HG02840 (cell line): ENCODE measurements around the gene CDC7.
A peak's percentile ranks its signal among the peaks of the same experiment; 100 is the strongest.

Experiments used
- ATAC-seq: cut with Tn5 transposase; IDR thresholded peaks from one replicate; pipeline ENCODE4 v1.9.1; 2021; ENCODE audit warnings: mild to moderate bottlenecking, moderate library complexity, moderate number of reproducible peaks; ENCODE audit not compliant: unreplicated experiment, low FRiP score

CDC7 gene

GRCh38 chr1:91569411-91570119, 68.9 kb downstream of the CDC7 start:
- ATAC-seq: no peak

DNA sequence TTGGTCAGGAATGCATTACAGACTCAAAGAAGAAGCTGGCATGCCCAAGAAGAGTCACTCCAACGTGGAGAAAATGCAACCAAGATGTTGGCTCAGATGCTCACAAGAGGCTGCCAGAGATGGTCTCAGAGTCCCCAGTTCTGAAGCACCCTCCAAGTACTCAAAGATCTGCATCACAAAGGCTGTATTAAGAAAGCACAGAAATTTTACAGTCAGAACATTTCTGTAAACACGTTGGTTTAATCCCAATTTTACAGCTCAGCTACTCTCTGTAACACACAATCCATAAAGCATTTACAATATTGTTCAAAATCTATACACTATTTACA, 69.4 kb downstream of the CDC7 start:
- ATAC-seq: no peak

DNA sequence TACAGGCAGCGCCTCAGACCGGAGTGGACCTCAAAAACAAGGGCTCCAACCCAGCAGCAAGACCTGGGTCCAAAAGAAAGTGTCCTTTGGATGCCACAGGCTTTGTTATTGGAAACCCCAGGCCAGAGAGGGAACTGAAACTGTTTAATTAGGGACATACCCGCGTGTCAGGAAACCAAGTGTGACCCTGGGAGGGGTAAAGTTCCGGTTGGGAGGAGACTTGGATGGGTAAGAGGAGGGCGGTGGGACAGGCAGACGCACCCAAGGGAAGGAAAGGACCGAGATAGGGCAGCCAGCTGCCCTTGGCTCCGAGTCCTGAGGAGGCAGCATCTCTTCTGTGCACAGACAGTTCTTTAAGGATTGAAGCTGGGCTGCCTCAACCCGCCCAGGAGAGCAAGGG, 71.4 kb downstream of the CDC7 start:
- ATAC-seq: peak; percentile 87
